GM12801 (cell line): ENCODE measurements around the gene SLIT3.

ENCODE experiments used
- CTCF ChIP-seq: IDR thresholded peaks from one replicate; pipeline ENCODE4 v1.5.1; 2011; ENCODE audit warnings: control low read depth; ENCODE audit not compliant: insufficient read length; ENCODE audit errors: extremely low read depth

SLIT3 gene

DNA sequence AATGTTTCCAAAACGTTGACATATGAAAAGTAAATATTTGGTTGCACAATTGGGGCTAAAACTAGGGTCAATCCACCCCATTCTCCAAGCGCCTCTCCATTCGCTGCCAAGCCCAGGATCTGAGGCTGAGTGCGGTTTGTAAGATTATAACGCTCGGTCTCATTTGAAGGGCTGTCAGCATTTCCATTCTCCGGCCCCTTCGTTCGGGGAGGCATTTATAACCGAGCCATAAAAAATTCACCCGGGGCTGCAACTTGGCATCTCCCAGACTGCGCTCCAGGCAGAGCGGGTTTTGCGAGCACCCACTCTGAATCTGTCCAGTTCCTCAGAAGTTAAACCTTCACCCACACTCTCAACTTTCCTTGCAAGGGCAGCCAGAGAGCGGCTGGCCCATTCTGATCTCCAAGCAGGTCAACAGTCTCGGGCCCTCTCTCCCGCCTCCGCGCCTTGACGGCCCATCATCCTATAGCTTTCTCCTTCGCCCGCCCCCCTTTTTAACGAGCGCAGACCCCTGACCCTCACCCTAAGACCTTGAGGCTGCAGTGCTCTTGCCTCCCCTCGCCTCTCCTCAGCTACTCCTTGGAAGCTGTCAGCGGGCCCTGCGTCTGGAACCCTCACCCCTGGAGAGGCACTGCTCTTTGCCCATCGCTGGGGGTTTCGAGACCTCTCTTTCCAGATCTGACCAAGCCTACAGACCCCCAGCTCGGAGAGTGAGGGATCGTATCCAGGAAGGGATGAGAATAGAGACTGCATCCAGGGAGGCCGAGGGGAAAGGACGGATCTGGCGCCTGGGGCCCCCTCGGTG lies 1.1 kb downstream of the SLIT3 start:
- TF ChIP-seq CTCF: no peak

- no peak for TF ChIP-seq CTCF
Observed at GRCh38 chr5:169299191-169299662, 1.7 kb downstream of the SLIT3 start.

GRCh38 chr5:169298193-169298592 lies 2.7 kb downstream of the SLIT3 start:
- no peak for TF ChIP-seq CTCF

DNA sequence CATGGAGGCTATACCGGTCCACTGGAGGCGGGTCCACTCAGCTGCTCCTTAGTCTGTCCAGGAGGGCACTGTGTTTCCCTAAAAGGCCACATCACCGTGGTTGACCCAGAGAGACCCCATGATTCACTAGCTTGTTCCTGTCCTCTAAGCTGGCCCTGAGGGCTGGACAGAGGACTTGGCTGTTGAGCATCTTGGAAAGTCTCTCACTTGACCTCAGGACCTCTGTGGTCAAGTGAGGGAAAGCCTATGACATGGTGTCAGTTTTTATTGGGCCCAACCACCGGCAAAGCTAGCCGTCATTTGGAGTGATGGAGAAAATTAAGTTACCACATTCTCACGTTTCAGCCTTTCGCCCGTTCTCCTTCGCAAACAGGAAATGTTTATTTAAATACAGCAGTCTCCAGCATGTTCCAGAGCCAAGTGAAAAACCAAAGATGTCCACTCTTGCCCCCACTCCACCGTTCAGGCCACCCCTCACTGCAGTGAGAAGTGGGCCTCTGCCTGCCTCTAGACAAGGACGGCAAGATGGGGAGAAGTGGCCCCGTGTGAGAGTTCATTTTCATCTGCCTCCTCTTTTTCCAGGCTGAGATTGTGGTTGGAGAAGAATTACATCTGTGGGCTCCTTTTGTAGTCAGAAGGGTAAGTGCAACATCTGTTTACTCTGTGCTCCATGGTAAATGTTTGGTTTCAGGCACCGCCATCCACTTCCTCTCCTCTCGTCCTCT lies 4.4 kb downstream of the SLIT3 start:
- no peak for TF ChIP-seq CTCF

DNA sequence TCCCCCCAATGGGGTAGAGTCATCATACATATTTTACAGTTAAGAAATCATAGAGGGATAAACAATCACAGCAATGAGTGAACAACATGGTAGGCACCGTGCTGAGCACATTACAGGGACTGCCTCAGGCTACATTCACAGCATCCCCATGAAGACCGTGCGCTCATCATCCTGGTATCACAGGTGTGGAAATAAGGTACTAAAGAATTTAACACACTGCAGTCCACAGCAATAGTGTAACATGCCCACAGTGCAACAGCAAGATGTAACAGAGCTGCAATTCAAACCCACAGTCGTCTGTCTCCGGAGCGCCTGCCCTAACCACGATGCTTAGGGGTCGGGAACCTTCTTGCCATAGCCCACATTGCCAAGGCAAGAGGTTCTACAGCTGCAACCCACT lies 5.6 kb downstream of the SLIT3 start:
- TF ChIP-seq CTCF: no peak

DNA sequence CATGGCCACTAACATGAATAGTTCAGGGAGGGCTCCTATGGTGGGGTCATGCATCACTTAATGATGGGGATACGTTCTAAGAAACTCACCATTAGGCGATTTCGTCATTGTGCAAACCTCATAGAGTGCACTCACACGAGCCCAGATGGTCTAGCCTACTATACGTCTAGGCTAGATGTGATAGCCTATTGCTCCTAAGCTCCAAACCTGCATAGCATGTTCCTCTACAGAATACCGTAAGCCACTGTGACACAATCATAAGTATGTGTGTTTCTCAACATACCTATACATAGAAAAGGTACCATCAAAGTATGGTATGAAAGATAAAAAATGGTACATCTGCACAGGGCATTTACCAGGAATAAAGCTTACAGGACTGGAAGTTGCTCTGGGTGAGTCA lies 6.3 kb downstream of the SLIT3 start:
- TF ChIP-seq CTCF: no peak

GRCh38 chr5:169291877-169292276 lies 9.1 kb downstream of the SLIT3 start:
- TF ChIP-seq CTCF: no peak
